Testis (tissue), 3 donors: ENCODE measurements around the gene FBP1. TPM values are rescaled to one million over a fixed set of nuclear protein-coding genes. Genes with fewer than 3 reads are reported as not detected.

Experiments
- DNase-seq: peaks from one replicate; pipeline ENCODE4 v3.0.0-alpha.2; 2019
- H3K27ac ChIP-seq, 2 donors: fragments of 200-600 bp; sonication (generic); one replicate each; pipeline ENCODE4 v1.5.1; 2019
- H3K27me3 ChIP-seq: fragments of 200-600 bp; sonication (generic); one replicate; pipeline ENCODE4 v1.5.1; 2019
- H3K36me3 ChIP-seq: fragments of 200-600 bp; sonication (generic); one replicate; pipeline ENCODE4 v1.5.1; 2017; ENCODE audit warnings: low read depth; ENCODE audit errors: missing control alignments
- H3K4me1 ChIP-seq: fragments of 200-600 bp; sonication (generic); one replicate; pipeline ENCODE4 v1.5.1; 2019
- H3K4me3 ChIP-seq, 2 donors: fragments of 200-600 bp; sonication (generic); one replicate each; pipeline ENCODE4 v1.5.1; 2017 to 2019
- H3K9me3 ChIP-seq: fragments of 200-600 bp; sonication (generic); one replicate; pipeline ENCODE4 v1.5.1; 2017
- CTCF ChIP-seq, 3 experiments: fragments of 450-650 bp in 2 of 3; fragments of 200-600 bp in 1 of 3; sonication (generic) in 1 of 3; IDR thresholded peaks; one replicate each; pipeline ENCODE4 v1.5.1; 2016 to 2019; ENCODE audit warnings: antibody characterized with exemption in 3 of 3, mild to moderate bottlenecking in 2 of 3, moderate library complexity in 1 of 3
- POLR2A ChIP-seq: fragments of 450-650 bp; IDR thresholded peaks from one replicate; pipeline ENCODE4 v1.6.1; 2017; ENCODE audit warnings: antibody characterized with exemption, mild to moderate bottlenecking, moderate library complexity
- WGBS, 2 donors: methylation state at CpG; one replicate each; pipeline ENCODE4 v1.1.5; 2018; 5-methylcytosine and 5-hydroxymethylcytosine counted together
- intact Hi-C: fragments of 100-400 bp; cut with DNase I; formaldehyde crosslinking; loops from one replicate; pipeline ENCODE4 v1.15.1; 2023; ENCODE audit warnings: low total_unique reads
- polyA plus RNA-seq: library from polyadenylated mRNA; stranded (reverse); fragments of 350-450 nt; fragmentation: Illumina TruSeq; extraction: RNeasy Lipid Tissue Mini Kit (QIAGEN cat#74804); gene quantifications from one replicate; pipeline ENCODE4 v1.2.3, GENCODE V29; 2014; ENCODE audit warnings: low read depth, low replicate concordance; ENCODE audit not compliant: insufficient read depth
- total RNA-seq, 2 donors: library from RNA; depleted of rRNA; stranded (reverse); fragments of >200 nt; gene quantifications; one replicate each; pipeline ENCODE4 v1.2.3, GENCODE V29; 2016

Gene FBP1
- total and polyA plus RNA-seq, 3 donors from 2014 or later, result 3.8 to 16.2 (median 4.1) TPM

GRCh38 chr9:94613003-94613402 is 26.3 kb downstream of the FBP1 start:
- Histone ChIP-seq H3K9me3 (no peaks in the 10 kb centered on the region), H3K27me3 (no peaks in the 10 kb centered on the region), H3K4me3 (no peak overlapping the region), H3K36me3 (no peaks in the 10 kb centered on the region), H3K4me1 (no peaks in the 10 kb centered on the region), H3K27ac (no peak overlapping the region)
- intact Hi-C loops, result no loop called here
- no peak for TF ChIP-seq CTCF (IDR thresholded peaks at IDR 0.05)
- TF ChIP-seq POLR2A, result no peak
- WGBS, 2 donors, result 82 to 95% methylated on average over 3 of the region's 3 CpGs
- DNase-seq, result no peak

- DNase-seq, result no peak
- Histone ChIP-seq H3K4me3 (no peak overlapping the region), H3K9me3 (no peaks in the 10 kb centered on the region), H3K4me1 (no peaks in the 10 kb centered on the region), H3K27me3 (no peaks in the 10 kb centered on the region), H3K36me3 (no peaks in the 10 kb centered on the region), H3K27ac (no peak overlapping the region)
- WGBS, 2 donors, result 86 to 93% methylated on average over 7 of the region's 7 CpGs
- intact Hi-C loops, result no loop called here
- TF ChIP-seq CTCF (IDR thresholded peaks at IDR 0.05) (no peak), POLR2A (no peak)
These were observed 27.2 kb downstream of the FBP1 start for GRCh38 chr9:94612071-94612470.

GRCh38 chr9:94611638-94612068 is 27.7 kb downstream of the FBP1 start:
- TF ChIP-seq POLR2A (no peak), CTCF (IDR thresholded peaks at IDR 0.05) (no peak)
- no peaks in the 10 kb centered on the region for H3K36me3 ChIP-seq
- no peaks in the 10 kb centered on the region for H3K4me1 ChIP-seq
- no peak overlapping the region for H3K27ac ChIP-seq
- intact Hi-C loops, result no loop called here
- WGBS, 2 donors, result 88 to 95% methylated on average over 3 of the region's 3 CpGs
- DNase-seq, result no peak
- H3K9me3 ChIP-seq, result no peaks in the 10 kb centered on the region
- H3K4me3 ChIP-seq, result no peak overlapping the region
- H3K27me3 ChIP-seq, result no peaks in the 10 kb centered on the region

GRCh38 chr9:94610181-94610606 is 29.1 kb downstream of the FBP1 start:
- Histone ChIP-seq H3K27me3 (no peaks in the 10 kb centered on the region), H3K4me1 (no peaks in the 10 kb centered on the region), H3K36me3 (no peaks in the 10 kb centered on the region), H3K9me3 (no peaks in the 10 kb centered on the region), H3K27ac (no peak overlapping the region), H3K4me3 (no peak overlapping the region)
- intact Hi-C loops, result no loop called here
- TF ChIP-seq POLR2A, result no peak
- TF ChIP-seq CTCF (IDR thresholded peaks at IDR 0.05), result no peak
- 70 to 78% methylated on average over 6 of the region's 6 CpGs for WGBS, 2 donors
- DNase-seq, result no peak

- Histone ChIP-seq H3K4me3 (no peak overlapping the region), H3K27me3 (no peaks in the 10 kb centered on the region), H3K36me3 (no peaks in the 10 kb centered on the region), H3K9me3 (no peaks in the 10 kb centered on the region), H3K27ac (no peak overlapping the region), H3K4me1 (no peaks in the 10 kb centered on the region)
- 95 to 96% methylated on average over 8 of the region's 8 CpGs for WGBS, 2 donors
- DNase-seq, result no peak
- intact Hi-C loops, result no loop called here
- no peak for TF ChIP-seq POLR2A
- TF ChIP-seq CTCF (IDR thresholded peaks at IDR 0.05), result no peak
These were observed 32.0 kb downstream of the FBP1 start for GRCh38 chr9:94607423-94607691.
